HepG2 (cell line): Measurements from ENCODE around the gene MED22. TPM values are rescaled to one million over a fixed set of nuclear protein-coding genes. Genes with fewer than 3 reads are reported as not detected.

ENCODE experiments used
- ATAC-seq: fragments of 200-7000 bp; cut with Tn5 transposase; 3 replicates; pipeline ENCODE4 v1.9.1; 2020; ENCODE audit warnings: mild to moderate bottlenecking, moderate library complexity
- BruUV-seq: library from RNA; stranded (reverse); fragments of 400-500 nt; replicated peaks from 2 replicates; lab custom pipeline; 2021; lab: Mats Ljungman, UMichigan
- CTCF ChIA-PET: fragments of 300-600 bp; formaldehyde crosslinking; extraction: SDS; loops from one replicate; lab custom pipeline; 2021; ENCODE audit warnings: low total read pairs, inconsistent platforms, low intra/inter-chr PET ratio; lab: Yijun Ruan, JAX
- POLR2A ChIA-PET: fragments of 350-600 bp; sonication (Branson Sonifier 250); formaldehyde crosslinking; loops from one replicate; lab custom pipeline; 2020; ENCODE audit warnings: antibody characterized with exemption, inconsistent platforms; lab: Yijun Ruan, JAX
- DNase-seq: peaks from one replicate; pipeline ENCODE4 v3.0.0-alpha.2; 2015; ENCODE audit warnings: low spot score
- FAIRE-seq: peaks from 3 replicates; lab custom pipeline; 2011; peaks lifted over from hg19 to GRCh38; lab: Jason Lieb, UNC
- H2AFZ ChIP-seq: one replicate; pipeline ENCODE4 v1.6.1; 2011; ENCODE audit warnings: low read length, inconsistent platforms
- H3K27ac ChIP-seq: fragments of 300-600 bp; 3 replicates; pipeline ENCODE4 v1.8.0; 2011; ENCODE audit warnings: mixed run types, mild to moderate bottlenecking, mixed read lengths, low read length, inconsistent platforms; ENCODE audit not compliant: insufficient read depth; ENCODE audit errors: extremely low read length
- H3K27me3 ChIP-seq, 2 experiments: fragments of 200-600 bp in 1 of 2; 2 replicates in 1 of 2; 3 replicates in 1 of 2; pipeline versions ENCODE4 v1.6.0 to v1.8.0; 2011; ENCODE audit warnings: low read length in 2 of 2, mild to moderate bottlenecking in 2 of 2, moderate library complexity in 2 of 2, inconsistent platforms in 1 of 2; ENCODE audit not compliant: insufficient read depth in 2 of 2, control insufficient read depth in 1 of 2
- H3K36me3 ChIP-seq, 2 experiments: fragments of 200-600 bp in 1 of 2; replicated peaks in 1 of 2; 2 replicates in 1 of 2; 3 replicates in 1 of 2; pipeline versions ENCODE4 v1.5.1 to v1.8.0; 2011; ENCODE audit warnings: low read length in 2 of 2, inconsistent platforms in 1 of 2; ENCODE audit not compliant: insufficient read depth in 2 of 2, control insufficient read depth in 1 of 2
- H3K4me1 ChIP-seq: 2 replicates; pipeline ENCODE4 v1.5.1; 2012; ENCODE audit warnings: low read length, inconsistent platforms; ENCODE audit not compliant: insufficient read depth
- H3K4me2 ChIP-seq: 2 replicates; pipeline ENCODE4 v1.6.0; 2011; ENCODE audit warnings: low read depth, low read length, inconsistent platforms
- H3K4me3 ChIP-seq, 3 experiments: fragments of 200-600 bp in 1 of 3; sonication (generic), shearing (Covaris generic) in 1 of 3; replicated peaks in 1 of 3; 2 replicates each; pipeline ENCODE4 v1.5.1; 2011 to 2016; ENCODE audit warnings: low read length in 3 of 3, inconsistent platforms in 2 of 3, low read depth in 2 of 3, mild to moderate bottlenecking in 2 of 3, control low read depth in 1 of 3, mixed read lengths in 1 of 3; ENCODE audit not compliant: insufficient read depth in 1 of 3
- H3K79me2 ChIP-seq: one replicate; pipeline ENCODE4 v1.6.1; 2011; ENCODE audit warnings: low read length, inconsistent platforms; ENCODE audit not compliant: insufficient read depth
- H3K9ac ChIP-seq: 2 replicates; pipeline ENCODE4 v1.6.0; 2011; ENCODE audit warnings: mild to moderate bottlenecking, low read depth, low read length, inconsistent platforms; ENCODE audit not compliant: insufficient read depth
- H3K9me3 ChIP-seq: 2 replicates; pipeline ENCODE4 v1.5.1; 2012; ENCODE audit warnings: mild to moderate bottlenecking, low read length
- H4K20me1 ChIP-seq: 2 replicates; pipeline ENCODE4 v1.6.0; 2011; ENCODE audit warnings: inconsistent platforms, mild to moderate bottlenecking, low read length, moderate library complexity; ENCODE audit not compliant: insufficient read depth
- ATF5 ChIP-seq: sonication (generic); formaldehyde crosslinking; IDR thresholded peaks from 2 replicates; pipeline ENCODE4 v1.4.0; 2020; ENCODE audit warnings: mild to moderate bottlenecking, low read depth, missing genetic modification reagents
- CCAR2 ChIP-seq: fragments of 200-400 bp; formaldehyde crosslinking; optimal IDR thresholded peaks from 2 replicates; pipeline ENCODE3; 2018; ENCODE audit warnings: low read depth, mild to moderate bottlenecking, low read length, moderate library complexity
- KDM1A ChIP-seq: IDR thresholded peaks from 2 replicates; pipeline ENCODE4 v1.6.1; 2016; ENCODE audit warnings: missing compliant biosample characterization
- KLF13 ChIP-seq: sonication (generic); formaldehyde crosslinking; IDR thresholded peaks from 2 replicates; pipeline ENCODE4 v1.4.0; 2020; ENCODE audit warnings: mild to moderate bottlenecking, missing genetic modification reagents
- PRDM4 ChIP-seq: sonication (generic); formaldehyde crosslinking; IDR thresholded peaks from 2 replicates; pipeline ENCODE4 v1.9.0; 2021; ENCODE audit warnings: missing genetic modification reagents, borderline replicate concordance
- RBFOX2 ChIP-seq: fragments of 200-400 bp; formaldehyde crosslinking; IDR thresholded peaks from 2 replicates; pipeline ENCODE4 v1.6.1; 2017; ENCODE audit warnings: low read depth, mild to moderate bottlenecking, low read length
- TSC22D2 ChIP-seq: sonication (generic); formaldehyde crosslinking; IDR thresholded peaks from 2 replicates; pipeline ENCODE4 v1.5.1; 2020; ENCODE audit warnings: missing genetic modification reagents, mild to moderate bottlenecking, borderline replicate concordance
- ZKSCAN8 ChIP-seq: IDR thresholded peaks from 2 replicates; pipeline ENCODE4 v1.6.1; 2016; ENCODE audit warnings: borderline replicate concordance, missing genetic modification reagents, missing compliant biosample characterization
- ZNF263 ChIP-seq: sonication (generic); formaldehyde crosslinking; IDR thresholded peaks from 2 replicates; pipeline ENCODE4 v1.4.0; 2020; ENCODE audit warnings: missing genetic modification reagents
- ZNF451 ChIP-seq: sonication (generic); formaldehyde crosslinking; IDR thresholded peaks from 2 replicates; pipeline ENCODE4 v1.5.0; 2020; ENCODE audit warnings: mild to moderate bottlenecking, missing genetic modification reagents
- ZNF652 ChIP-seq: IDR thresholded peaks from 2 replicates; pipeline ENCODE4 v1.6.1; 2016; ENCODE audit warnings: low read depth, borderline replicate concordance
- ZZZ3 ChIP-seq: sonication (generic); formaldehyde crosslinking; IDR thresholded peaks from 2 replicates; pipeline ENCODE4 v1.4.0; 2020; ENCODE audit warnings: missing genetic modification reagents, mild to moderate bottlenecking, borderline replicate concordance
- WGBS: methylation state at CpG from one replicate; pipeline ENCODE4 v1.1.6; 2017; ENCODE audit warnings: low lambda C conversion rate; 5-methylcytosine and 5-hydroxymethylcytosine counted together
- in situ Hi-C: cut with HindIII; loops from 2 replicates; pipeline ENCODE4 v1.10.0; 2017; ENCODE audit warnings: low pct_unique_long_range_greater_than_20kb; ENCODE audit not compliant: extremely low pct_ligation_motif_present
- intact Hi-C: fragments of 100-400 bp; cut with micrococcal nuclease; formaldehyde crosslinking; loops from one replicate; pipeline ENCODE4 v1.10.0; 2022; ENCODE audit not compliant: unreplicated experiment
- polyA plus RNA-seq, 8 experiments: library from polyadenylated mRNA; depleted of rRNA in 3 of 8; stranded (reverse) in 7 of 8; unstranded in 1 of 8; fragments of >200 nt; fragmentation: Illumina TruSeq in 4 of 8; extraction: Trizol in 4 of 8; gene quantifications; 2 replicates each; pipeline versions ENCODE4 v1.2.1 to v1.2.3, GENCODE V29; 2011 to 2016; ENCODE audit warnings: low read depth in 4 of 8, missing spikeins in 1 of 8, mixed read lengths in 1 of 8; ENCODE audit not compliant: insufficient read depth in 1 of 8
- total RNA-seq, 5 experiments: library from RNA; depleted of rRNA; stranded (reverse); fragments of >200 nt; fragmentation: Illumina TruSeq; extraction: Trizol; gene quantifications; 2 replicates each; pipeline ENCODE4 v1.2.3, GENCODE V29; 2016; ENCODE audit warnings: low read depth in 1 of 5
- TF ChIP-seq, protein P1 (sequence below): sonication (generic); formaldehyde crosslinking; IDR thresholded peaks from 2 replicates; pipeline ENCODE4 v1.5.1; 2020; ENCODE audit warnings: missing genetic modification reagents, mild to moderate bottlenecking, borderline replicate concordance

Gene MED22
- total and polyA plus RNA-seq, 2 of the 13 experiments (the other 11 are each of a cell fraction or from before 2014, with no cell fraction given): 15.8 to 22.1 TPM

DNA sequence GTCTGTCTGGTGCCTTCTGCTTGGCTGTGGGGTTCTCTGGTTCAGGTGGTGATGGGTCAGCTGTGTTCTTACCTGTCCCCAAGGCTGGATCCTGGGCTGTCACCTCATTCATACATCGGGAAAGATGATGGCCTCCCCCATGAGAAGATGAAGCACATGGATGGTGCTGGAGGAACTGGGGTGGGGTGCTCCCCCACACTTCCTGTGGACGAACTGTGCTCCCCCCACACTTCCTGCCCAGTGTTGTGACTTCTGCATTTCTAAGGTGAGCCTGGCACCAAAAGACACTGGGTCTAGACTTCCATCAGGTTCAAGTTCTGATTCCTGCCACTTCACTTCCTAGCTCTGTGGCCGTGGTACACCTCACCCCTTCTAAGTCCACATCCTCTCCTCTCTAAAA lies 7.7 kb downstream of the MED22 start:
- peaks cover 6 to 53% of the 10 kb centered on the region in 2 experiments; a peak in 4 of 5 replicates for H3K36me3 ChIP-seq
- CTCF ChIA-PET: no interaction called here

GRCh38 chr9:133339641-133340040 lies 8.3 kb downstream of the MED22 start:
- Histone ChIP-seq H3K9me3 (no peaks in the 10 kb centered on the region), H3K79me2 (peaks cover 13% of the 10 kb centered on the region), H4K20me1 (no peaks in the 10 kb centered on the region), H3K27me3 (no peaks in the 10 kb centered on the region; a peak in 1 of 5 replicates), H3K4me3 (no peak overlapping the region), H2AFZ (no peak overlapping the region), H3K9ac (no peak overlapping the region), H3K4me1 (peaks cover 13% of the 10 kb centered on the region), H3K4me2 (no peak overlapping the region), H3K27ac (no peak overlapping the region), H3K36me3 (peaks cover 6 to 48% of the 10 kb centered on the region in 2 experiments; a peak in 4 of 5 replicates)
- BruUV-seq: no TSS peak
- intact Hi-C loops: no loop called here
- ATAC-seq: no peak
- 90% methylated on average over 5 of the region's 5 CpGs for WGBS
- CTCF ChIA-PET: no interaction called here
- in situ Hi-C loops: no loop called here
- DNase-seq: no peak
- POLR2A ChIA-PET: interaction anchor here (0.9 kb wide), 1 partner anchor 8 kb away, joined by 4 read pairs; the partner anchor contains the start of genes MED22 and RPL7A
- FAIRE-seq: no peak
- no peak for TF ChIP-seq ZZZ3 (CRISPR knock-in tag)
- TF ChIP-seq ZKSCAN8 (CRISPR knock-in tag): no peak
- TF ChIP-seq ZNF451 (CRISPR knock-in tag): no peak
- no peak for TF ChIP-seq RBFOX2
- TF ChIP-seq ZNF652 (CRISPR knock-in tag): no peak
- no peak for TF ChIP-seq KDM1A
- TF ChIP-seq KLF13 (CRISPR knock-in tag): no peak
- TF ChIP-seq, protein P1, sequence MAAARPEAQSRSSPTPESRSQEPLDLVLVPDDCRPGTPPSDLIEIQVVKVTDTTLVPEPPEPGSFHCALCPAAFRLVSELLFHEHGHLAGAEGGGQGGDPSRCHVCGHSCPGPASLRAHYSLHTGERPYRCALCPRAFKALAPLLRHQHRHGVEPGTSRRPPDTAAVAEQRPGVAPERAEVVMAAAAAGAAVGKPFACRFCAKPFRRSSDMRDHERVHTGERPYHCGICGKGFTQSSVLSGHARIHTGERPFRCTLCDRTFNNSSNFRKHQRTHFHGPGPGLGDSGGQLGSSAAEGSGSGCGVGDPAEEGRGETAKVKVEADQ (CRISPR knock-in tag): no peak
- TF ChIP-seq ATF5 (CRISPR knock-in tag): no peak
- no peak for TF ChIP-seq TSC22D2 (CRISPR knock-in tag)
- TF ChIP-seq PRDM4: no peak

More for the DNA sequence above, 7.7 kb downstream of the MED22 start:
- DNase-seq: no peak
- Histone ChIP-seq H3K27me3 (no peaks in the 10 kb centered on the region; a peak in 1 of 5 replicates), H3K4me1 (peaks cover 9% of the 10 kb centered on the region), H3K4me3 (no peak overlapping the region), H3K9ac (no peak overlapping the region), H3K4me2 (no peak overlapping the region), H2AFZ (no peak overlapping the region), H3K27ac (no peak overlapping the region), H3K79me2 (peaks cover 7% of the 10 kb centered on the region), H4K20me1 (no peaks in the 10 kb centered on the region), H3K9me3 (no peaks in the 10 kb centered on the region)
- BruUV-seq: no TSS peak
- in situ Hi-C loops (no loop called here), intact Hi-C loops (no loop called here)
- POLR2A ChIA-PET: interaction anchor here (0.9 kb wide), 1 partner anchor 8 kb away, joined by 4 read pairs; the partner anchor contains the start of genes MED22 and RPL7A
- TF ChIP-seq CCAR2 (no peak), ZNF263 (CRISPR knock-in tag) (peak; percentile 67)
- FAIRE-seq: no peak
- ATAC-seq: no peak
- 100% methylated on average over 2 of the region's 3 CpGs for WGBS
